HG03521 (cell line): Measurements from ENCODE around the gene GMPS.
"Not testable (repeated sequence)": the region's sequence is repeated elsewhere in the genome, so short reads cannot be mapped to it uniquely, and the experiment has no call there.

Experiments used
- ATAC-seq: cut with Tn5 transposase; IDR thresholded peaks from one replicate; pipeline ENCODE4 v1.9.1; 2021; ENCODE audit warnings: mild to moderate bottlenecking, moderate library complexity; ENCODE audit not compliant: unreplicated experiment

GMPS gene

GRCh38 chr3:155870133-155870944 is at the start of gene GMPS:
GMPS (plus strand) TSS chr3:155870650; CDS start chr3:155870871, 221 bp downstream.
- ATAC-seq, result peak; percentile 93

- ATAC-seq, result not testable (repeated sequence)
These were observed 41.9 kb upstream of the GMPS start for GRCh38 chr3:155828490-155829098.

- no peak for ATAC-seq
These were observed 34.9 kb upstream of the GMPS start for GRCh38 chr3:155835341-155836071.

GRCh38 chr3:155843569-155843968 is 26.9 kb upstream of the GMPS start:
- ATAC-seq, result no peak

- ATAC-seq, result no peak
These were observed 24.3 kb upstream of the GMPS start for GRCh38 chr3:155846119-155846518.

GRCh38 chr3:155847993-155848392 is 22.5 kb upstream of the GMPS start:
- ATAC-seq, result no peak

GRCh38 chr3:155849404-155849803 is 21.0 kb upstream of the GMPS start:
- ATAC-seq, result not testable (repeated sequence)

- ATAC-seq, result no peak
These were observed 18.1 kb upstream of the GMPS start for GRCh38 chr3:155852341-155852740.

- peak; percentile 12 for ATAC-seq
These were observed 17.0 kb upstream of the GMPS start for GRCh38 chr3:155853214-155854140.

GRCh38 chr3:155854141-155854940 is 16.1 kb upstream of the GMPS start, which contains the start of gene SLC33A1:
SLC33A1 (minus strand) TSS chr3:155854427; CDS start chr3:155853997, 430 bp downstream.
- ATAC-seq, result peak; percentile 92

- no peak for ATAC-seq
These were observed 10.6 kb upstream of the GMPS start for GRCh38 chr3:155859859-155860258.

- not testable (repeated sequence) for ATAC-seq
These were observed 10.0 kb upstream of the GMPS start for GRCh38 chr3:155860424-155860823.

- no peak for ATAC-seq
These were observed 8.8 kb upstream of the GMPS start for GRCh38 chr3:155861476-155862183.

- not testable (repeated sequence) for ATAC-seq
These were observed 8.0 kb upstream of the GMPS start for GRCh38 chr3:155862290-155862982.

GRCh38 chr3:155863072-155863784 is 7.2 kb upstream of the GMPS start:
- ATAC-seq, result no peak

GRCh38 chr3:155869691-155870090 is 759 bp upstream of the GMPS start:
- ATAC-seq, result no peak

GRCh38 chr3:155870945-155871745 is 695 bp downstream of the GMPS start:
- peak; percentile 17 for ATAC-seq
